ENCODE measurements around the gene MYO18A. TPM values are rescaled to one million over a fixed set of nuclear protein-coding genes. Genes with fewer than 3 reads are reported as not detected.

The MYO18A gene
- total and polyA plus RNA-seq, 2 of the 4 experiments (the other 2 are of a cell fraction) = 22.4 to 39.1 TPM

GRCh38 chr17:29107933-29108822, 72.0 kb downstream of the MYO18A start:
- POLR2A ChIA-PET (ENCODE audit: unreplicated experiment) = no interaction called here
- dilution Hi-C loops (cut with HindIII; ENCODE audit: low sequenced_read_pairs, unreplicated experiment) = no loop called here

More at GRCh38 chr17:29107933-29108822, 72.0 kb downstream of the MYO18A start:
- no peaks in the 10 kb centered on the region for H4K20me1 ChIP-seq (ENCODE audit: insufficient read depth, low read length)
- H3K9me3 ChIP-seq (ENCODE audit: control insufficient read depth, insufficient read depth, low read length) = no peaks in the 10 kb centered on the region
- H3K4me3 ChIP-seq (ENCODE audit: insufficient read depth, low read depth, low read length) = no peak overlapping the region
- H3K9ac ChIP-seq (ENCODE audit: low read depth, low read length) = no peak overlapping the region
- H2BK5ac ChIP-seq (ENCODE audit: low read depth, low read length, poor library complexity, severe bottlenecking) = no peak overlapping the region
- H3K56ac ChIP-seq (ENCODE audit: extremely low read depth, insufficient read depth, low read length) = no peak overlapping the region
- H3K36me3 ChIP-seq (ENCODE audit: control insufficient read depth, insufficient read depth, low read length) = peaks cover 56% of the 10 kb centered on the region
- H3K27ac ChIP-seq (ENCODE audit: insufficient read depth, low read length) = no peak overlapping the region
- no peaks in the 10 kb centered on the region for H3K9me1 ChIP-seq (ENCODE audit: insufficient read depth, low read length)
- WGBS, 2 experiments (ENCODE audit: extremely low coverage in 2 of 2, insufficient read length in 1 of 2) = 58% methylated on average over 3 of the region's 11 CpGs; no CpG with 5 or more reads in 1 of the 2 experiments
- no peak overlapping the region for H2AFZ ChIP-seq (replicated peaks; ENCODE audit: low read length, poor library complexity)
- no peaks in the 10 kb centered on the region for H3K27me3 ChIP-seq (ENCODE audit: control insufficient read depth, insufficient read depth, low read length)
- peaks cover 5% of the 10 kb centered on the region for H3K4me1 ChIP-seq (ENCODE audit: control insufficient read depth, insufficient read depth, low read length)
- no peak overlapping the region for H4K91ac ChIP-seq (ENCODE audit: insufficient read depth, low read depth, low read length)
- no peak overlapping the region for H3K14ac ChIP-seq (replicated peaks; ENCODE audit: low read depth, low read length)
- no peak overlapping the region for H4K5ac ChIP-seq (ENCODE audit: low read depth, low read length)
- no peak overlapping the region for H2BK15ac ChIP-seq (ENCODE audit: low read depth, low read length)
- CTCF ChIA-PET = no interaction called here
- H3K4me2 ChIP-seq (ENCODE audit: low read depth, low read length) = no peak overlapping the region
- H2AK9ac ChIP-seq (replicated peaks; ENCODE audit: low read depth, low read length, poor library complexity) = peak overlapping the region; percentile 9
- no peak overlapping the region for H3K23ac ChIP-seq (ENCODE audit: low read depth, low read length)
- no peak overlapping the region for H4K8ac ChIP-seq (ENCODE audit: low read depth in 2 of 2, low read length in 2 of 2)
- ATAC-seq (ENCODE audit: low read depth) (no peak; the same call in 1 of the 2 replicates), DNase-seq (no peak)
- H3K79me1 ChIP-seq (ENCODE audit: low read depth in 1 of 2, low read length in 2 of 2) = no peaks in the 10 kb centered on the region
- no peak overlapping the region for H3K4ac ChIP-seq (ENCODE audit: low read depth, low read length)
- no TSS peak for BruUV-seq (replicated peaks)
- no peak overlapping the region for H2BK120ac ChIP-seq (ENCODE audit: low read depth, low read length)
- H3K18ac ChIP-seq (ENCODE audit: low read depth, low read length) = no peak overlapping the region
- in situ Hi-C loops (cut with MboI; ENCODE audit: low sequenced_read_pairs) = loop anchor here (5.0 to 10.0 kb wide), 3 partner anchors 63 to 373 kb away; partner anchors contain the start of gene PIPOX
- H2AK5ac ChIP-seq (ENCODE audit: low read depth, low read length) = no peak overlapping the region
- TF ChIP-seq POLR2A (IDR thresholded peaks at IDR 0.05; ENCODE audit: low read depth, low read length) = no peak
- no peak for TF ChIP-seq RFX5 (IDR thresholded peaks at IDR 0.05; ENCODE audit: low read depth, low read length)
- TF ChIP-seq MXI1 (IDR thresholded peaks at IDR 0.05; ENCODE audit: borderline replicate concordance, low read depth, low read length) = no peak
- TF ChIP-seq RCOR1 (IDR thresholded peaks at IDR 0.05; ENCODE audit: insufficient replicate concordance, low read length) = no peak
- TF ChIP-seq NFE2L2 (IDR thresholded peaks at IDR 0.05; ENCODE audit: low read depth, low read length) = no peak
- intact Hi-C loops (cut with micrococcal nuclease) = no loop called here
- H2BK20ac ChIP-seq (ENCODE audit: low read depth, low read length) = no peak overlapping the region

All from IMR-90 (cell line).